ENCODE measurements around the gene ATG14. TPM values are rescaled to one million over a fixed set of nuclear protein-coding genes. Genes with fewer than 3 reads are reported as not detected.

ATG14 gene
- total RNA-seq, 1 donor from 2014 or later: 11.1 TPM

- peak; percentile 67 for DNase-seq (ENCODE audit: low spot score)
- peaks cover 1% of the 10 kb centered on the region for H3K36me3 Mint-ChIP-seq (ENCODE audit: low read depth)
- H3K4me1 Mint-ChIP-seq (ENCODE audit: low read depth): peaks cover 6% of the 10 kb centered on the region
- peak; percentile 43 for TF ChIP-seq CTCF (IDR thresholded peaks at IDR 0.05)
- H3K27me3 Mint-ChIP-seq (ENCODE audit: low read depth): peaks cover 18% of the 10 kb centered on the region
- no peak within 1 kb of the TSS for H3K27ac Mint-ChIP-seq (ENCODE audit: unreplicated experiment)
- H3K9me3 Mint-ChIP-seq (ENCODE audit: low read depth): peaks cover 5% of the 10 kb centered on the region
- no peak within 1 kb of the TSS for H3K4me3 Mint-ChIP-seq (ENCODE audit: unreplicated experiment)
Measured at GRCh38 chr14:55440385-55440784, 28.8 kb upstream of the ATG14 start, which contains the start of gene TBPL2. Gene TBPL2 (minus strand): TSS chr14:55440616. CDS start chr14:55440449, 167 bp downstream.

GRCh38 chr14:55438066-55438683 lies 26.5 kb upstream of the ATG14 start:
- H3K36me3 Mint-ChIP-seq (ENCODE audit: low read depth): peaks cover 1% of the 10 kb centered on the region
- no peak overlapping the region for H3K4me3 Mint-ChIP-seq (ENCODE audit: unreplicated experiment)
- peaks cover 6% of the 10 kb centered on the region for H3K4me1 Mint-ChIP-seq (ENCODE audit: low read depth)
- H3K27ac Mint-ChIP-seq (ENCODE audit: unreplicated experiment): no peak overlapping the region
- peak; percentile 85 for TF ChIP-seq CTCF (IDR thresholded peaks at IDR 0.05)
- DNase-seq (ENCODE audit: low spot score): no peak
- H3K27me3 Mint-ChIP-seq (ENCODE audit: low read depth): peaks cover 30% of the 10 kb centered on the region
- H3K9me3 Mint-ChIP-seq (ENCODE audit: low read depth): peaks cover 5% of the 10 kb centered on the region

GRCh38 chr14:55436931-55437330 lies 25.3 kb upstream of the ATG14 start:
- DNase-seq (ENCODE audit: low spot score): no peak
- Mint-ChIP-seq H3K9me3 (ENCODE audit: low read depth) (no peaks in the 10 kb centered on the region), H3K4me3 (ENCODE audit: unreplicated experiment) (no peak overlapping the region), H3K4me1 (ENCODE audit: low read depth) (peaks cover 6% of the 10 kb centered on the region), H3K27ac (ENCODE audit: unreplicated experiment) (no peak overlapping the region), H3K36me3 (ENCODE audit: low read depth) (no peaks in the 10 kb centered on the region), H3K27me3 (ENCODE audit: low read depth) (peaks cover 32% of the 10 kb centered on the region)
- TF ChIP-seq CTCF (IDR thresholded peaks at IDR 0.05): no peak

- Mint-ChIP-seq H3K4me3 (ENCODE audit: unreplicated experiment) (no peak overlapping the region), H3K36me3 (ENCODE audit: low read depth) (no peaks in the 10 kb centered on the region), H3K27ac (ENCODE audit: unreplicated experiment) (no peak overlapping the region), H3K9me3 (ENCODE audit: low read depth) (no peaks in the 10 kb centered on the region), H3K4me1 (ENCODE audit: low read depth) (peaks cover 6% of the 10 kb centered on the region), H3K27me3 (ENCODE audit: low read depth) (peaks cover 32% of the 10 kb centered on the region)
- no peak for DNase-seq (ENCODE audit: low spot score)
- TF ChIP-seq CTCF (IDR thresholded peaks at IDR 0.05): no peak
Measured at GRCh38 chr14:55436519-55436918, 24.9 kb upstream of the ATG14 start.

- no peaks in the 10 kb centered on the region for H3K9me3 Mint-ChIP-seq (ENCODE audit: low read depth)
- H3K27me3 Mint-ChIP-seq (ENCODE audit: low read depth): peaks cover 34% of the 10 kb centered on the region
- H3K27ac Mint-ChIP-seq (ENCODE audit: unreplicated experiment): no peak overlapping the region
- H3K4me3 Mint-ChIP-seq (ENCODE audit: unreplicated experiment): no peak overlapping the region
- TF ChIP-seq CTCF (IDR thresholded peaks at IDR 0.05): no peak
- H3K36me3 Mint-ChIP-seq (ENCODE audit: low read depth): no peaks in the 10 kb centered on the region
- DNase-seq (ENCODE audit: low spot score): no peak
- H3K4me1 Mint-ChIP-seq (ENCODE audit: low read depth): peaks cover 6% of the 10 kb centered on the region
Measured at GRCh38 chr14:55434805-55435174, 23.2 kb upstream of the ATG14 start.

Data from chondrocyte (in vitro differentiated cells).